HG03135 (cell line): ENCODE data around the gene INPP1.
"Not testable (repeated sequence)": the region's sequence is repeated elsewhere in the genome, so short reads cannot be mapped to it uniquely, and the experiment has no call there.

Experiments used
- ATAC-seq: cut with Tn5 transposase; IDR thresholded peaks from one replicate; pipeline ENCODE4 v1.9.1; 2021; ENCODE audit warnings: mild to moderate bottlenecking, moderate library complexity; ENCODE audit not compliant: unreplicated experiment

The INPP1 gene

GRCh38 chr2:190333395-190333794 lies 10.0 kb upstream of the INPP1 start:
- ATAC-seq: no peak

GRCh38 chr2:190333928-190334327 lies 9.5 kb upstream of the INPP1 start:
- no peak for ATAC-seq

DNA sequence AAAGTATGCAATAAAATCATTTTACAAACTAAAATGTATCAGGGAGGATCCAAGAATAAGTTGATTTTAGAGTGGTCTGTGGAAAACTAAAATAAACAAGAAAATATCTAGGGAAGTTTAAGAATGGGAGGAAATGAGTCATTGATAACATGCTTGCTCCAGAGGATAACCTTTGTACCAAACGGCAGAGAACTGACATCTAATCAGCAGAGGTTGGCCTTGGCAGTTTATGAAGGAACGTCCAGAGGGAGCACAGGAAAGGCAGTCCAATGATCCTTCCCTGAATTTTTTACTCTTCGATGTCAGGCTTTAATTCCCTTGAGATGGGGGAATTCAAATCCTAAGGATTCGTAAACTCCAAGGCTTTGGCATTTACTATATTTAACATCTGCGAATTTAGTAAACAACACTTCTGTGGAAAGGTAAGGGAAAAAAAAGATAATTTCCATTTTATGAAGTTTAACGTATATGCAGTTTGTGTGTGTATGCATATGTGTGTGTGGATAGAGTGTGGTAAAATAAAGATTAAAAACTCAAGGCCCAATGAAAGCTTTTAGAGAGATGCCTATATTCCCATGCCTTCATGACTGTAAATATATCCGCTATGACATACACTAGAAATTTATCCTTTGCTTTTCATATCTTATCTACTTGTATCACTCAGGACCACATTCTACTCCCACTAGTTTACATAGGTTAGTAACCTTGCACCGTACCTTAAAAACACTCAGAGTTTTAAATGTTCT lies 8.7 kb upstream of the INPP1 start:
- ATAC-seq: no peak

GRCh38 chr2:190335225-190335559 lies 8.2 kb upstream of the INPP1 start:
- ATAC-seq: no peak

- ATAC-seq: not testable (repeated sequence)
These were observed 7.8 kb upstream of the INPP1 start for GRCh38 chr2:190335584-190335983.

GRCh38 chr2:190336420-190336819 lies 7.0 kb upstream of the INPP1 start:
- no peak for ATAC-seq

- no peak for ATAC-seq
These were observed 4.9 kb upstream of the INPP1 start for GRCh38 chr2:190338453-190338852.

DNA sequence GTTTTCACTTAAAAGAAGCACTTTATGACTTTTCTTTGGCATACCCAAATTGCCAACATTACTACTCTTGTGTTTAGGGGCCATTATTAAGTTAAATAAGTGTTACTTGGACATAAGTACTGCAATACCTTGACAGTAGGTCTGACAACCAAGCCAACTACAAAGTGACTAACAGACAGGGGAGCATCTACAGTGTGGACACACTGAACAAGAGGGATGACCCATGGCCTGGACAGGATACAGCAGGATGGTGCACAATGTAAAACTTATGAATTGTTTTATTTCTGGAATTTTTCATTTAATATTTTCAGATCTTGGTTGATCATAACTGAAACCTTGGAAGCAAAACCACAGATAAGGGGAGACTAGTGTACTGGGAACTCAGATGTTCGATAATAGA lies 4.0 kb upstream of the INPP1 start:
- no peak for ATAC-seq

- ATAC-seq: no peak
These were observed 3.0 kb upstream of the INPP1 start for GRCh38 chr2:190340369-190340768.

- no peak for ATAC-seq
These were observed 778 bp upstream of the INPP1 start for GRCh38 chr2:190342611-190343010.

GRCh38 chr2:190343089-190343535 lies 277 bp upstream of the INPP1 start:
- no peak for ATAC-seq

GRCh38 chr2:190344276-190344827 lies 963 bp downstream of the INPP1 start:
- peak; percentile 58 for ATAC-seq

DNA sequence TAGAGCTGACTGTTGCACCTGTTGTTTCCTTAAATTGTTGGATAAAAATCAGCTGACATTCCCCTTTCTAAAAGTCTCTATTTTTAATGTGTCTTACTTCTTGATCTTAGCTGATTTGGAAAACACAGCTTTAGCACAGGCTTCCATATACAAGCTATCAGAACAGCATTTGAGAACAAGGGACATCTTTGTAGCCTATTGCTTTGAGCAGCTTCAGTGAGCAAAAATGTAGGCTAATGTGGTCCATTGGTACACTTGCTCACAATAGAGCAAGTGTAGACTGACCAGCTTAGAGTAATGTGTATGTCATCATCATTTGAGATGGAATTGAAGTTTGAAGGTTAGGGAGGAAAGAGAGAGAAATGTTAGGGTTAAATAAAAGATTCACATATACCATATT lies 7.0 kb downstream of the INPP1 start:
- ATAC-seq: no peak

DNA sequence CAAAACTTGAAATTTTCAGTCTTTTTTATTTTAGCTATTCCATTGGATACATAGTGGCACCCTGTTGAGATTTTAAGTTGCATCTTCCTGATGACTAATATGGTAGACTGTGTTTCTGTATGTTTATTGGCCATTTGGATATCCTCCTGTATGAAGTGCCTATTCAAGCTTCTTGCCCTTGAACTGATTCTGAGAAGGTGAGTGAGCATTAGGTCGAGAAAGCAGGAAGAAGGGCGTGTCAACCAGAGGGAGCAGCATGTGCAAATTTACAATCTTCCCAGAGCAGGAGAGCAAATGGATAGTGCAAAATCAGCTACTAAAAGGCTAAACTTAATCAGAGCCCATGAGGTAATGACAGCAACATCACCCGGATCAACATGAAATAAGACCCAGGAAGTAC lies 8.6 kb downstream of the INPP1 start:
- no peak for ATAC-seq

DNA sequence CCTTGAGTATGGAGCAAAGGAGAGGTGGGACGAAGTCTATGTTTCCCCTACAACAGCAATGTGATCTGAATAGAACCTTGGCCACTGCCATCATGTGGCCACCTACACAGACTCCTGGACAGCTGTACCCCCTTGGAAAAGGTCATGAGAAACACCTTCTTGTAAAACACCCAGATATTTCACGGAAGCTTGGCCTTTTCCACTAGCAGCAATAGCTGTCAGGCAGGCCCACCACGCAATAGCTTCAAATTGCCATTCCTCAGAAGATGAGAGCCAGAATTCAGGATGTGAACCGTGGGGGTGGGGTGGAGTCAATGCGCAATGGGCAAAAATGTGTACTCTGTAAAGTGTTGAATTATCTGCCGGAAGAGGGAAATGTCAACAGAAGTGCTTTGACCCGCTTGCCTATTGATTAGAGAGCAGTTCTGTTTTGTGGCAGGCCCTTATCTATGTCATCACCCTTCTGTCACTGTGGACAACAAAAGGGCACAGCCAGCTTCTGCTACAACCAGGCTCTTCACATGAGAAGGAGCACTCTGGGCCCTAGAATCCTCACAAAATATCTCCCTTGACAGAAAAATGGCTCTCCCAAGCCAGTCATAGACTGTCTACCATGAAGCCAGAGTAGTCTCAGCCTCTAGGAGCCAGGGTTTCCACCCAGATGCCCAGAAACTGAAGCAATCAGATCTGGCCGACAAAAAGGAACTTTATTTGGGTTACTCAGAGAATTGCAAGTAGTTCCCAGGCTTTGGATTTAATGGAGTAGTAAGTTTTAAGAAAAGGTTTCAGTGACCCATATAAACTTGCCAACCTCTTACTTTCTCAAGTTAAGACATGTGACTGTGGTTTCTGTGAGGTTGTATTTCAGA lies 9.5 kb downstream of the INPP1 start:
- ATAC-seq: no peak

DNA sequence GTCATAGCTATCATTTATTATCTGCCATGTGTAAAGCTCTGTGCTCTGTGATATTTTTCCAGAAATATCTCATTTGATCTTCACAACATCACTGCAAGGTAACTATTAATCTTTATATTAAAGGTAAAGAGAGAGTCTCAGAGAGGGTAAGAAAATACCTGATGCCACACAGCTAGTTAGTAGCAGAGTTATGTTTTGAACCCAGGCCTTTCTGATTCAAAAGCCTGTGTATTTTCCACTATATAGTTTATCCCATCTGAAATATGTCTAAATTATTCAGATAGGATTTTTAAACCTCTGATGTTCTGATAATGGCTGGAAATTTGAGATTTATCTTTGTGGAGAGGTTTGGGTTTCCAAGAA lies 10.1 kb downstream of the INPP1 start:
- ATAC-seq: no peak

GRCh38 chr2:190354003-190354690 lies 10.8 kb downstream of the INPP1 start:
- ATAC-seq: no peak

- no peak for ATAC-seq
These were observed 12.7 kb downstream of the INPP1 start for GRCh38 chr2:190355968-190356644.

DNA sequence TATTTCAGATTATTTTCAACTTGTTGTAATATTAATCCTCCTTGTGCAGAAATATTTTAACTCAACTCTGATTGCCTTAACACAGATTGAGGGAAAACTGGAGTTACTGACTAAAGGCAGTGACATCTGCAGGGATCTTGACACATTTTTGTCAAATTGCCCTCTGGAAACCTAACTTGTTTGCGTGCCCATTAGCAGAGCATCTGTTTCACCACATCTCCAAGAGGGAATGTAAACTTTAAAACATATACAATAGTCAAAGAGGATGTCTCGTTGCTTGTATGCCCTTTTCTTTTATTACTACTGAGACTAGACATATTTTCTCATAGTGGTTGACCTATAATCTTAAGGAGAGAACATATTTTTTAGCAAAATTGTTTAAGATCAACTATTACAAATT lies 14.2 kb downstream of the INPP1 start:
- no peak for ATAC-seq

DNA sequence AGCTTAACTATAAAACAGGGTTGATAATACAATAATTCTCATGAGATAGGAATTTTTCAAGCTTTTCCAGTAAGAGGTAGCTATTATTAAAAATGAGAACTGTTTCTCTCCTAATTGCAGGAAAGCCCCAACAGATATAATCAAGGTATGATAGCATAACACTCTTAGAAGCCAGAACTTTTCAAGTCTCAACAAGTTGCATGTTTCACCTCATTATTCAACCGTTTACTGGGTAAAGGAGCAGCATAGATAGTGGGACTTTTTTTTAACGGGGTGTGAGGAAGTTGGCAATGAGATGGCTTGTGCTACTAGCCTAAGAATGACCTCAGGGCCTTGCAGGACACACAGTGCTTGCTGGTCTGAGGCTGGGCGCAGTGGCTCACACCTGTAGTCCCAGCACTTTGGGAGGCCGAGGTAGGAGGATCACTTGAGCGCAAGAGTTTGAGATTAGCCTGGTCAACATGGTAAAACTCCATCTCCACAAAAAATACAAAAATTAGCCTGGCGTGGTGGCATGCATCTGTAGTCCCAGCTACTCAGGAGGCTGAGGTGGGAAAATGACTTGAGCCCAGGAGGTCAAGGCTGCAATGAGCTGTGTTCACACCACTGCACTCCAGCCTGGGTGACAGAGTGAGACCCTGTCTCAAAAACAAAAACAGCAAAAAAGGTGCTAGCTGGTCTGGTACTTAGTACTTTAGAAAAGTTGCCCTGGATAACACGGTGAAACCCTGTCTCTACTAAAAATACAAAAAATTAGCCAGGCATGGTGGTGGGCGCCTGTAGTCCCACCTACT lies 15.5 kb downstream of the INPP1 start:
- not testable (repeated sequence) for ATAC-seq
